SU-DHL-6 (cell line): ENCODE results near the gene C4orf36.

Experiments used
- CTCF ChIP-seq: fragments of 200-600 bp; sonication (generic); IDR thresholded peaks from one replicate; pipeline ENCODE4 v1.5.1; 2017; ENCODE audit warnings: antibody characterized with exemption, mild to moderate bottlenecking, low read length, moderate library complexity; ENCODE audit not compliant: insufficient read depth, poor library complexity, severe bottlenecking
- EZH2phosphoT487 ChIP-seq: fragments of 200-600 bp; sonication (generic), shearing (Covaris generic); conservative IDR thresholded peaks from 2 replicates; pipeline ENCODE4 v1.6.1; 2018; ENCODE audit warnings: mild to moderate bottlenecking, antibody characterized with exemption, low read length, moderate library complexity, mixed read lengths

GRCh38 chr4:86910820-86911684 is 18.8 kb upstream of the C4orf36 start:
- no peak for TF ChIP-seq CTCF
- no peak for TF ChIP-seq EZH2phosphoT487
